HG03520 (cell line): Measurements from ENCODE around the gene GALK1.
"Not testable (repeated sequence)": the region's sequence is repeated elsewhere in the genome, so short reads cannot be mapped to it uniquely, and the experiment has no call there.

Experiments used
- ATAC-seq: cut with Tn5 transposase; IDR thresholded peaks from one replicate; pipeline ENCODE4 v1.9.1; 2021; ENCODE audit warnings: mild to moderate bottlenecking, moderate library complexity; ENCODE audit not compliant: unreplicated experiment

GALK1 gene

GRCh38 chr17:75767881-75768280 lies 2.9 kb upstream of the GALK1 start:
- no peak for ATAC-seq

- ATAC-seq = no peak
Observed at GRCh38 chr17:75765981-75766380, 989 bp upstream of the GALK1 start.

DNA sequence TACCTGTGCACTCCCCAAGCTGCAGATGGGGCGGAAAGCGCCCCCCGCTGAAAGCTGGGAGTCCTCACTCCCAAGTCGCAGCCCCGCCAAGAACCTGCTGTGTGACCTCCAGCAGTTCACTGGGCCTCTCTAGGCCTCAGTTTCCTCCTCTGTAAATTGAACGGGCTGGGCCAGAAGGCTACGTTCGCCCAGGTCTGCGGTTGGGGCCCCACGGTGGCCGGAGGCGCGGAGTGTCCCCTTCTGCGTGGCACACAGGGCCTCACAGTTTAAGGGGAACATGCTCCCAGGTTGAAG lies 628 bp downstream of the GALK1 start:
- ATAC-seq = no peak

- ATAC-seq = no peak
Observed at GRCh38 chr17:75763613-75764416, 1.2 kb downstream of the GALK1 start.

DNA sequence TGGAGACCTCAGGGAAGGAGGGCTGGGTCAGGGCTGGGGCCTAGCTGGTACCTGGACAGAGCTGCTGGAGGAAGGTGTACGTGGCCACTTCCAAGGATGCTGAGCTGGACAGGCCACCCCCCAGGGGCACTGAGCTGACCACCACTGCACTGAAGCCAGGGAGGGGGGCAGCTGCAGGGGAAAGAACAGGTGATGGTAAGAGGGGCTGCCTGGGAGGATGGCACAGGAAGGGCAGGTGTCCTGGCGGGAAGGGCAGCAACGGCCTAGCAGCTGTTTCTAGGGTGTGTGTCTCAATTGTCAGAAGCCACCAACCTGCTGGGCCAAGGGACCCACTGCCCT lies 1.8 kb downstream of the GALK1 start:
- ATAC-seq = no peak

- ATAC-seq = no peak
Observed at GRCh38 chr17:75762513-75763268, 2.3 kb downstream of the GALK1 start.

DNA sequence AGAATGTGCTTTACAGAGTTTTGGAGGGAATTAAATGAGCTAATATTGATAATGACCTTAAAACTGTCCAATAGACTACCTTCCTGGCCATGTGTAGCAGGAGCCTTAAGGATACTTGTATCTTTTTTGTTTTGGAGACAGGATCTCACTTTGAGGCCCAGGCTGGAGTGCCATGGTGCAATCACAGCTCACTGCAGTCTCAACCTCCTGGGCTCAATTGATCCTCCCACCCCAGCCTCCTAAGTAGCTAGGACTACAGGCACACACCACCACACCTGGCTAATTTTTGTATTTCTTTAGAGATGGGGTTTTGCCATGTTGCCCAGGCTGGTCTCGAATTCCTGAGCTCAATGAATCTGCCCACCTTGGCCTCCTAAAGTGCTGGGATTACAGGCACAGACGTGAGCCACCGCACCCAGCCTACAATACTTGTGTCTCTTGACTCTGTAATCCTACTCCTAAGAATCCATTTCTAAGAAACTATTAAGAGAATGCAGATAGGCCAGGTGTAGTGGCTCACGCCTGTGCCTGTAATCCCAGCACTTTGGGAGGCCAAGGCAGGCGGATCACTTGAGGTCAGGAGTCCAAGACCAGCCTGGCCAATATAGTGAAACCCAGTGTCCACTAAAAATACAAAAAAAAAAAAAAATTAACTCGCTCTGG lies 4.9 kb downstream of the GALK1 start:
- ATAC-seq = not testable (repeated sequence)

GRCh38 chr17:75759457-75759856 lies 5.5 kb downstream of the GALK1 start:
- no peak for ATAC-seq

DNA sequence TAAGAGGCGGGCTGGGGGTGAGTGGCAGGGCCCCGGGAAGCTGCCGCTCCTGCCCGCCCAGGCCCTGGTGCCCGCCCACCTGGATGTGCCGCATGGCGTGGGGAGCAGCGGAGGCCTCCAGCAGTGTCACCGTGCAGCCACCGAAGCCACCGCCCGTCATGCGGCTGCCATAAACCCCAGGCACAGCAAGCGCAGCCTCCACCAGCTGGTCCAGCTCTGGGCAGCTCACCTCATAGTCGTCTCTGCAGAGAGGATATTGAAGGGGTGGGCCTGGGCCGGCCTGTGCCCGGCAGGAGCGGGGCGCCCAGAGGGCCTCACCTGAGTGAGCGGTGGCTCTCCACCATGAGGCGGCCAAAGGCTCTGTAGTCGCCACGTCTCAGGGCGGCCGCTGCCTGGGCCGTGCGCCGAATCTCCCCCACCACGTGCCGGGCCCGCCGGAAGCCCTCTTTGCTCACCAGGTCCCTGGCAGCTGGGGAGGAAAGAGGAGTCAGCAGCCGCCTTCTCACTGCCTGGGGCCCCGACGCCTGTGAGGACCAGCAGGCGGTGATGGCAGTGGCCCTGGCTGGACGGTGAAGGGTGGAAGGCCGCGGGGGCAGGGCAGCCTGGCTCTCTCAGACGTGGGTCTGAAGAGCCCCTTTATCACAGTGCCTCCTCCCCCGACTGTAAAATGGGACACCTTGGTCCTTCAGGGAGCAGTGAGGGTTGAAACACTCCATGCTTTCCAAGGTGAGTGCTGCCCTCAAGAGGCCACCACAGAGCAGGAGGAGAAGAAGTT lies 6.7 kb downstream of the GALK1 start:
- no peak for ATAC-seq

- ATAC-seq = no peak
Observed at GRCh38 chr17:75757086-75757681, 7.8 kb downstream of the GALK1 start.

GRCh38 chr17:75756451-75757085 lies 8.4 kb downstream of the GALK1 start:
- no peak for ATAC-seq

DNA sequence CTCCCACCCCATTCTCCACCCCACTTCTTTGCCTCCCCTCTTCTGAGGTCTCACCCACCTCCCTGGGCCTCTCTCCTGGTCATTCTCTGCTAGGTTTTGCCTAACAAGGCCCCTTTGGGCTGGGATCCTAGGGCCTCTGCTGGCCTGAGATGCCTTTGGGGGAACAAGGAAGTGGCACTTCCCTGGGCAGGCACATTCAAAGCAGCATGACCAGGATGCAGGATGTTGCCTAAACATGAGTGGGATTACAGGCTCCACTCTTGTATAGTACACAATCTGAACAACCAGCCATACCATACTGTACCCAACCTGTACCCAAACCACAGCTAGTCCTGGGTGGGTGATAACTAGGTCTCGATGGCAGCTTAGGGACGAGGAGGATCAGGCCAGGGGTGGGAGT lies 9.0 kb downstream of the GALK1 start:
- ATAC-seq = no peak

DNA sequence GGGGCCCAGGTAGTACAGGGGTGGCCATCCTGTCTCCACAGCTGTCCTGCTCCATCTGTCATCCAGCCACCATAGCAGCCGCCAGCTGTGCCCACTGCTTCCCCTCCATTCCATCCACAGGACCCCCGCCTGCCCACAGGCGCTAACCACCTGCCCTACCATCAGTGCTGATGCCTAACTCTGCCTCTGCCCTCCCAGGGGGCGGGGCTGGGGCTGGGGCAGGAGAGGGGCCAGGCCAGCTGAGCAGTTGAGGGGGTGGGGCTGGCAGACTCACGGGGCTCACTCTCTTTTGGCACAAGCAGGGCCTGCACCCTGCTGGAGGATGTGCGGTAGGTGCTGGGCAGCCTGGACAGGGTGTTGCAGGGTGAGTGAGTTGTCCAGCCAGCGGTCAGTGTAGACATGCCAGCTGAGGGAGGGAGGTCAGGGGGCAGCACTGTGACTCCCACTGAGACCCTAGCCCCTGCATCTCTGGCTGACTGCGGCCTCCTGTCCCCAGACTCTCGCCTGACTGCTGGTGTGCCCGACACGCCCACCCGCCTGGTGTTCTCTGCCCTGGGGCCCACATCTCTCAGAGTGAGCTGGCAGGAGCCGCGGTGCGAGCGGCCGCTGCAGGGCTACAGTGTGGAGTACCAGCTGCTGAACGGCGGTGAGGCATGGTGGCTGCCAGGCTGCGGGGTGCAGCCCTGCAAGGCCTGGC lies 9.6 kb downstream of the GALK1 start:
- no peak for ATAC-seq

DNA sequence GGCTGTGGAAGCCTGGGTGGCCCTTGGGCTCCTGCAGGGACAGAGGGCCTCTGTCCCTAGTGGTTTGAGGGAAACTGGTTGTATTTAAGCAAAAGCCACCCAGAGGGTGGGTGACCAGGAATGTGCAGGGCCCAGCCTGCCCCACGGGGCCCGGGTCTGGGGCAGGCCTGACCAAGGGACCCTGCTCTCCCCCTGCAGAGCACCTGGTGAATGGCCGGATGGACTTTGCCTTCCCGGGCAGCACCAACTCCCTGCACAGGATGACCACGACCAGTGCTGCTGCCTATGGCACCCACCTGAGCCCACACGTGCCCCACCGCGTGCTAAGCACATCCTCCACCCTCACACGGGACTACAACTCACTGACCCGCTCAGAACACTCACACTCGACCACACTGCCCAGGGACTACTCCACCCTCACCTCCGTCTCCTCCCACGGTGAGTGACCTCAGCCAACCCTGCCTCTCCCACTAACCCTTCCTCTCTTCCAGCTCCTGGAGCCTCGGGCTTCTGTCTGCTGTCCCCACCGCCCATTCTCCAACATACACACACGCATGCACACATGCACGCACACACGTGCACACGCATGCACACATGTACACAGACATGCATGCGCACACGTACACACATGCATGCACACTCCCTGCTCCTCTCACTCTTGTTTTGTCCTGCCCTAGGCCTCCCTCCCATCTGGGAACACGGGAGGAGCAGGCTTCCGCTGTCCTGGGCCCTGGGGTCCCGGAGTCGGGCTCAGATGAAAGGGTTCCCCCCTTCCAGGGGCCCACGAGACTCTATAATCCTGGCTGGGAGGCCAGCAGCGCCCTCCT lies 10.4 kb downstream of the GALK1 start:
- ATAC-seq = no peak

DNA sequence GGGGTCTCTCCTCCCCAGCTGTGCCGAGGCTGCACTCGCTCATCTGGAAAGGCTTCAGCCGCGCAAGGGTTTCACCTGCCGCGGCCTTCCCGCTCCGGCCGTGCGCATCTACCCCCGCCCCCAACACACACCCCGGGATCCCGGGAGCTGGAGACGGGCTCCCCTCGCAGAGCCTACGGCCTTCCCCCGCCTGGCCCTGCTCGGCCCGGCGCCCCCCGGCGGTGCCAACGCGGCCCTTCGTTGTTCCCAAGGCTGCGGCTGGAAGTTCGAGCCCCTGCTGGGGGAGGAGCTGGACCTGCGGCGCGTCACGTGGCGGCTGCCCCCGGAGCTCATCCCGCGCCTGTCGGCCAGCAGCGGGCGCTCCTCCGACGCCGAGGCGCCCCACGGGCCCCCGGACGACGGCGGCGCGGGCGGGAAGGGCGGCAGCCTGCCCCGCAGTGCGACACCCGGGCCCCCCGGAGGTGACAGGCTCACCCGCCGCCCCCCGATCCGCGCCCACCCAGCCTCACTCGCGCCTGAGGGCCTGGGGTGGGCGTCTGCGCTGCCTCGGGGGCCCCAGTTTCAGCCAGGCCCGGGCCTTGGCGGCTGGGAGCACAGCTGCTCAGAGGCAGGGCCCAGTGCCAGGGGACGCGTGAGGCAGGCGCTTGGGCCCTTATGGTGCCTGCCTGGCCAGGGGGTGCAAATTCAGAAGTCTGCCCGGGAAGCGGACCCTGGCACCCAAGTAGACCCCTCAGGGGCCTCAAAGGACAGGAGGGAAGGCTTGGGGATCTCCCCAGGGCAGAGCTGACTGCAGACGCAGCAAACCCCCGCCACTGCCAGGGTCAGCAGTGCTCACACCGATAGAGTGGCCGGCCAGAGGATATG lies 11.2 kb downstream of the GALK1 start:
- peak; percentile 50 for ATAC-seq

GRCh38 chr17:75752802-75753513 lies 12.0 kb downstream of the GALK1 start:
- no peak for ATAC-seq

DNA sequence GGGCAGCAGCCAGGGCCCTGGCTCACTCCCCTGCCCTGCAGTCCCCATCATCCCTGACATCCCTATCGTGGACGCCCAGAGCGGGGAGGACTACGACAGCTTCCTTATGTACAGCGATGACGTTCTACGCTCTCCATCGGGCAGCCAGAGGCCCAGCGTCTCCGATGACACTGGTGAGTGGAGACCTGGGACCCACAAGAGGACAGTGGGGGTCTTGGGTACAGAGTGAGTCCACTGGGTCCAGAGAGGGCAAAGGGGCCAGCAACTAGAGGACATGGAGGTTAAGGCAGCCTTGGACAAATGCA lies 12.6 kb downstream of the GALK1 start:
- ATAC-seq = no peak
